DOHH2 (cell line): ENCODE measurements around the gene DKKL1.
A peak's percentile ranks its signal among the peaks of the same experiment; 100 is the strongest.

ENCODE experiments used
- H3F3A ChIP-seq: fragments of 200-600 bp; sonication (generic), shearing (Covaris generic); 2 replicates; pipeline ENCODE4 v1.6.0; 2016; ENCODE audit warnings: antibody characterized with exemption, mild to moderate bottlenecking; ENCODE audit not compliant: control insufficient read depth, insufficient read depth
- H3K27ac ChIP-seq: fragments of 200-600 bp; sonication (generic); 2 replicates; pipeline ENCODE4 v1.5.1; 2014; ENCODE audit warnings: low read depth, mild to moderate bottlenecking, low read length, moderate library complexity
- H3K27me3 ChIP-seq: fragments of 200-600 bp; sonication (generic); 2 replicates; pipeline ENCODE4 v1.6.1; 2014; ENCODE audit warnings: mild to moderate bottlenecking, low read length, mixed read lengths; ENCODE audit not compliant: control insufficient read depth
- H3K36me3 ChIP-seq: fragments of 200-600 bp; sonication (generic); 2 replicates; pipeline ENCODE4 v1.6.1; 2014; ENCODE audit warnings: mild to moderate bottlenecking, low read length, moderate library complexity, mixed read lengths; ENCODE audit not compliant: control insufficient read depth
- H3K4me1 ChIP-seq: fragments of 200-600 bp; sonication (generic); 2 replicates; pipeline ENCODE4 v1.6.1; 2014; ENCODE audit warnings: mild to moderate bottlenecking, low read length, mixed read lengths; ENCODE audit not compliant: control insufficient read depth
- H3K4me2 ChIP-seq: fragments of 200-600 bp; sonication (generic); 2 replicates; pipeline ENCODE4 v1.6.0; 2014; ENCODE audit warnings: mild to moderate bottlenecking, low read length, moderate library complexity
- H3K4me3 ChIP-seq: fragments of 200-600 bp; sonication (generic); 2 replicates; pipeline ENCODE4 v1.5.1; 2014; ENCODE audit warnings: mild to moderate bottlenecking, low read length, mixed read lengths
- H3K79me2 ChIP-seq: fragments of 200-600 bp; sonication (generic); 2 replicates; pipeline ENCODE4 v1.6.1; 2014; ENCODE audit warnings: mild to moderate bottlenecking, low read length, mixed read lengths; ENCODE audit not compliant: control insufficient read depth
- H3K9me2 ChIP-seq: fragments of 200-600 bp; sonication (generic); replicated peaks from 2 replicates; pipeline ENCODE4 v1.6.1; 2014; ENCODE audit warnings: mild to moderate bottlenecking, low read length, mixed read lengths; ENCODE audit not compliant: control insufficient read depth
- H3K9me3 ChIP-seq: fragments of 200-600 bp; sonication (generic); 2 replicates; pipeline ENCODE4 v1.6.1; 2014; ENCODE audit warnings: antibody characterized with exemption, low read length, mixed read lengths; ENCODE audit not compliant: control insufficient read depth, insufficient read depth
- H4K20me1 ChIP-seq: fragments of 200-600 bp; sonication (generic); 2 replicates; pipeline ENCODE4 v1.6.0; 2014; ENCODE audit warnings: low read depth, mild to moderate bottlenecking, antibody characterized with exemption, low read length, moderate library complexity; ENCODE audit not compliant: control insufficient read depth, insufficient read depth
- EZH2phosphoT487 ChIP-seq: fragments of 200-600 bp; sonication (generic); IDR thresholded peaks from 2 replicates; pipeline ENCODE4 v1.6.1; 2017; ENCODE audit warnings: borderline replicate concordance, mild to moderate bottlenecking, antibody characterized with exemption, low read length, moderate library complexity, mixed read lengths
- TF ChIP-seq, protein P1 (sequence below): fragments of 200-600 bp; sonication (generic); IDR thresholded peaks from one replicate; pipeline ENCODE4 v1.5.1; 2014; ENCODE audit warnings: antibody characterized with exemption, mild to moderate bottlenecking, low read depth, low read length; ENCODE audit not compliant: poor library complexity, severe bottlenecking

DKKL1 gene

DNA sequence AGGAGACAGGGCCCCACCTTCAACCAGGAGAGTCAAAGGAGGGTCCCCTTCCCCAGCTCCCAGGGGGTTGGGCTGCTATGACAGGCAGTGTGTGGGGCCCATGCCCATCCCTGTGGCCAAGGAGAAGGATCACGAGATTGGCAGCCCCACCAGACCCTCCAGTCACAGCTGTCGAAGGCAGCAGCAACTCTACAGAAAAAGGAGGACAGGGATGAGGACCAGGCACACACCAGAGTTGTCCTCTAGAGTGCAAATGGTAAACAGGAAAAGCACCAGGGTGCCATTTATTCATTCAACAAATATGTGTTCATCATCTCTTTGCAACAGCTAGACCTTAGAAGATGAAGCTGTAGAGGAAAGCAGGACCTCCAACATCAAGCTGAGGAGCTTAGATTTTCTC is 55.5 kb downstream of the DKKL1 start:
- Histone ChIP-seq H3K9me2 (no peaks in the 10 kb centered on the region), H3K79me2 (no peaks in the 10 kb centered on the region), H3K4me2 (no peak overlapping the region), H3F3A (peaks cover 2% of the 10 kb centered on the region; the same call in 1 of the 2 replicates), H3K4me3 (no peak overlapping the region), H3K4me1 (peaks cover 59% of the 10 kb centered on the region), H3K27ac (no peak overlapping the region), H3K27me3 (peaks cover 39% of the 10 kb centered on the region), H4K20me1 (no peaks in the 10 kb centered on the region), H3K9me3 (no peaks in the 10 kb centered on the region), H3K36me3 (no peaks in the 10 kb centered on the region)
- TF ChIP-seq, protein P1, sequence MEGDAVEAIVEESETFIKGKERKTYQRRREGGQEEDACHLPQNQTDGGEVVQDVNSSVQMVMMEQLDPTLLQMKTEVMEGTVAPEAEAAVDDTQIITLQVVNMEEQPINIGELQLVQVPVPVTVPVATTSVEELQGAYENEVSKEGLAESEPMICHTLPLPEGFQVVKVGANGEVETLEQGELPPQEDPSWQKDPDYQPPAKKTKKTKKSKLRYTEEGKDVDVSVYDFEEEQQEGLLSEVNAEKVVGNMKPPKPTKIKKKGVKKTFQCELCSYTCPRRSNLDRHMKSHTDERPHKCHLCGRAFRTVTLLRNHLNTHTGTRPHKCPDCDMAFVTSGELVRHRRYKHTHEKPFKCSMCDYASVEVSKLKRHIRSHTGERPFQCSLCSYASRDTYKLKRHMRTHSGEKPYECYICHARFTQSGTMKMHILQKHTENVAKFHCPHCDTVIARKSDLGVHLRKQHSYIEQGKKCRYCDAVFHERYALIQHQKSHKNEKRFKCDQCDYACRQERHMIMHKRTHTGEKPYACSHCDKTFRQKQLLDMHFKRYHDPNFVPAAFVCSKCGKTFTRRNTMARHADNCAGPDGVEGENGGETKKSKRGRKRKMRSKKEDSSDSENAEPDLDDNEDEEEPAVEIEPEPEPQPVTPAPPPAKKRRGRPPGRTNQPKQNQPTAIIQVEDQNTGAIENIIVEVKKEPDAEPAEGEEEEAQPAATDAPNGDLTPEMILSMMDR = no peak
- TF ChIP-seq EZH2phosphoT487 = no peak

DNA sequence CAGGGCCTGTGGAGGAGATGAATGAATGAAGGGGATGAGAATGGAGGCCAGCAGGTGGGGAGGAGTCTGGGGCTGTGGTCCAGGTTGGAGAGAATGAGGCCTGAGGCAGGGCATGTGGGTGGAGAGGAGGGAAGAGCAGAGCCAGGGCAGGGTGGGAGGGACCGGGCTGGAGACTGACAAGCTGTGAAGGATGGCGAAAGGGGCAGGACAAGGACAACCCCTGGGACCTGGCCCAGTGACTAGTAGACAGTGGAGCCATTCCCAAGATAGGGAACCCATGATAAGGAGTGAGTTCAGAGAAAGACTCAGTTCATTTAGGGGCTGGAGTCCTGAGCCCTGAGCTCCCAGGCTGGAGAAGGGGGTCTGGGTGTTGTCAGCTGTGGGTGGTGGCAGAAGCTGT is 56.5 kb downstream of the DKKL1 start:
- Histone ChIP-seq H3K4me2 (no peak overlapping the region), H3K79me2 (no peaks in the 10 kb centered on the region), H3F3A (peaks cover 2% of the 10 kb centered on the region; the same call in 1 of the 2 replicates), H4K20me1 (no peaks in the 10 kb centered on the region), H3K9me2 (no peaks in the 10 kb centered on the region), H3K4me1 (peaks cover 52% of the 10 kb centered on the region), H3K9me3 (no peaks in the 10 kb centered on the region), H3K36me3 (no peaks in the 10 kb centered on the region), H3K4me3 (no peak overlapping the region), H3K27ac (no peak overlapping the region), H3K27me3 (peaks cover 46% of the 10 kb centered on the region)
- no peak for TF ChIP-seq EZH2phosphoT487
- TF ChIP-seq, protein P1 = no peak

DNA sequence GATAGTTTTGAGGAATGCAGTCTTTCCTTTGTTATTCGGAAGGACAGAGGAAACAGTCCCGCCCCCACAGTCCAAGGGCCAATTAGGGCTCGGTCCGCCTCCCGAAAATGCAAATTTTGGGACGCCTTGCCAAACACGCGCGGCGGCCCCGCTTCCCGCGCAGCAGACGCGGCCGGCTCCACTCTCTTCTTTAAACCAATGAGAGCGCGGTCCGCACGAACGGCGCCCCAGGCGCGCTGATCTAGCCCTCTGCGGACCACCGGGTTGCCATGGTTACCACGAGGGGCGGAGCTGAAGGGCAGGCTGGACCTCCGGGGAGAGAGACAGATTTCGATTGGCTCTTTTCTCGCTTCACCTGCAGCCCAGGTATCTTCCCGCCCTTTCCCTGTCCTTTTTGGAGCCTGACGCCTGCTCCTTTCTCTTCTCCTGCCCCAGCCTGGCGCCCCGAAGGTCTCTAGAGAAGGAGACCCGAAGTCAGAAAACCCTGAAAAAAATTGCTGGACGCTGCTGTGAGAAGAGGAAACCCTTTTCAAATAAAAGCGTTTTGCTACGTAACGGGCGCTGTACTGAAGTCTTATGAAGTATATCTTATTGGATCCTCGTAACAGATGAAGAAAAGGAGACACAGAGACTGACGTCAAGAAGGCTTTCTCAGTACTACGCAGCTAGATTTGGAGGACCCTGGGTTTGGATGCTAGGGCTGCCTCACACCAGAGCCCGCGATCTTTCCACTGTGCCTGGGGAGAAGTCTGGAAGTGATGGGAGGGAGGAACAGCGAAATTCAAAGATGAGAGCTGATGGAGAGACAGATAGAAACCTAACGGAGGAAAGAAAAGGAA is 57.6 kb downstream of the DKKL1 start:
- peaks cover 2% of the 10 kb centered on the region; the same call in 1 of the 2 replicates for H3F3A ChIP-seq
- H3K9me2 ChIP-seq = no peaks in the 10 kb centered on the region
- H3K36me3 ChIP-seq = no peaks in the 10 kb centered on the region
- TF ChIP-seq, protein P1 = no peak
- TF ChIP-seq EZH2phosphoT487 = no peak; the same call in 1 of the 2 replicates
- no peaks in the 10 kb centered on the region for H4K20me1 ChIP-seq
- H3K9me3 ChIP-seq = no peaks in the 10 kb centered on the region
- peaks cover 52% of the 10 kb centered on the region for H3K4me1 ChIP-seq
- peaks cover 57% of the 10 kb centered on the region for H3K27me3 ChIP-seq
- H3K27ac ChIP-seq = no peak overlapping the region
- H3K4me2 ChIP-seq = peak overlapping the region; percentile 39
- 0 out of 2 replicates have a peak overlapping the region, but pooled peaks have one; percentile 8 for H3K4me3 ChIP-seq
- no peaks in the 10 kb centered on the region for H3K79me2 ChIP-seq
